DOHH2 (cell line): ENCODE data around the gene TIMM44.

Source experiments
- EZH2phosphoT487 ChIP-seq: fragments of 200-600 bp; sonication (generic); IDR thresholded peaks from 2 replicates; pipeline ENCODE4 v1.6.1; 2017; ENCODE audit warnings: borderline replicate concordance, mild to moderate bottlenecking, antibody characterized with exemption, low read length, moderate library complexity, mixed read lengths
- TF ChIP-seq, protein P1 (sequence below): fragments of 200-600 bp; sonication (generic); IDR thresholded peaks from one replicate; pipeline ENCODE4 v1.5.1; 2014; ENCODE audit warnings: antibody characterized with exemption, mild to moderate bottlenecking, low read depth, low read length; ENCODE audit not compliant: poor library complexity, severe bottlenecking

DNA sequence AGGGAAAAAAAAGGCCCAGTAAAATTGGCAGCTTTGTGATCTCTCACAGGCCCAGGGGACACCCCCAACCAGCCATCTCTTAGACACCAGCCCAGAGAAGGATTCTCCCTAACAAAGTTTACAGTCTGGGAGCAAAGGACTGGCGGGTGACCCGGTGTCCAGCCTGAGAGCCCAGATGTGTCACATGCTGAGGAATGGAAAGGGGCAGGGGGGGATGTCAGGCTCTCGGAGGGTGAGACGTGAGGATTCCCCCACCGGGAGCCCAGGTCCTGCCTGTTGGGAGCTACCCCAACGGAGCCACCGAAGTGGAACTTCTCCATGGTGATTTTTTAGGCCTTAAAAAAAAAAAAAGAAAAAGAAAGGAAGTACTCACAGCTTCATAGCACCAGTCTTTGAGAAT is 12.7 kb downstream of the TIMM44 start:
- TF ChIP-seq, protein P1, sequence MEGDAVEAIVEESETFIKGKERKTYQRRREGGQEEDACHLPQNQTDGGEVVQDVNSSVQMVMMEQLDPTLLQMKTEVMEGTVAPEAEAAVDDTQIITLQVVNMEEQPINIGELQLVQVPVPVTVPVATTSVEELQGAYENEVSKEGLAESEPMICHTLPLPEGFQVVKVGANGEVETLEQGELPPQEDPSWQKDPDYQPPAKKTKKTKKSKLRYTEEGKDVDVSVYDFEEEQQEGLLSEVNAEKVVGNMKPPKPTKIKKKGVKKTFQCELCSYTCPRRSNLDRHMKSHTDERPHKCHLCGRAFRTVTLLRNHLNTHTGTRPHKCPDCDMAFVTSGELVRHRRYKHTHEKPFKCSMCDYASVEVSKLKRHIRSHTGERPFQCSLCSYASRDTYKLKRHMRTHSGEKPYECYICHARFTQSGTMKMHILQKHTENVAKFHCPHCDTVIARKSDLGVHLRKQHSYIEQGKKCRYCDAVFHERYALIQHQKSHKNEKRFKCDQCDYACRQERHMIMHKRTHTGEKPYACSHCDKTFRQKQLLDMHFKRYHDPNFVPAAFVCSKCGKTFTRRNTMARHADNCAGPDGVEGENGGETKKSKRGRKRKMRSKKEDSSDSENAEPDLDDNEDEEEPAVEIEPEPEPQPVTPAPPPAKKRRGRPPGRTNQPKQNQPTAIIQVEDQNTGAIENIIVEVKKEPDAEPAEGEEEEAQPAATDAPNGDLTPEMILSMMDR: no peak
- no peak for TF ChIP-seq EZH2phosphoT487
